PFSK-1 (cell line): ENCODE results near the gene DHRS9.

ENCODE experiments used
- FOXP2 ChIP-seq: optimal IDR thresholded peaks from 2 replicates; pipeline ENCODE3; 2011; ENCODE audit warnings: borderline replicate concordance, control low read depth, inconsistent platforms; ENCODE audit not compliant: insufficient read depth; ENCODE audit errors: extremely low read length, extremely low read depth
- POLR2AphosphoS5 ChIP-seq: IDR thresholded peaks from 2 replicates; pipeline ENCODE4 v1.6.1; 2012; ENCODE audit warnings: low read depth, mild to moderate bottlenecking, control low read depth, low read length, moderate library complexity
- REST ChIP-seq, 2 experiments: IDR thresholded peaks; 2 replicates each; pipeline versions ENCODE4 v1.6.1 to v1.8.0; 2011 to 2012; ENCODE audit warnings: low read depth in 2 of 2, low read length in 2 of 2, control low read depth in 1 of 2, inconsistent platforms in 1 of 2, mild to moderate bottlenecking in 1 of 2, moderate library complexity in 1 of 2; ENCODE audit not compliant: insufficient read depth in 1 of 2
- TAF1 ChIP-seq: IDR thresholded peaks from 2 replicates; pipeline ENCODE4 v1.6.1; 2012; ENCODE audit warnings: low read length, control low read depth, borderline replicate concordance; ENCODE audit not compliant: insufficient read depth

DNA sequence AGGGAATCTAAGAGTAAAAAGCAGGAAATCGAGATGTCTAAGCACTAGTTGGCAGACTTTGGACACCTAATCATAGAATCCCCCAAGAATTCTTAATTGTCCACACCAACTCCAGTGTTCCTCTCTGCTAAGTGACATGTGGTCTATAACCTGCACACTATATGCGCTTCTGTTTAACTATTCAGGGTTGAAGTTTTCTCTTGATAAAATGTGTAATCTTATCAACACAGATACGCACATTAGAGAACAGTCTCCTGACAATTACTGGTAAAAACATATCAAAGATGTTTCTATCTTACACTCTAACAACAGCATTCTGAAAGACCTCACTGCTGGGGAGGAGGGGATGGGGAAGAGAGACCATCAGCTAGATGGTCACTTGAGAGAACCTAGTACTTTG, 42.1 kb upstream of the DHRS9 start:
- no peak for TF ChIP-seq TAF1
- TF ChIP-seq POLR2AphosphoS5: no peak
- TF ChIP-seq REST (IDR thresholded peaks at IDR 0.05; ENCODE audit: insufficient read depth in 1 of 2, low read depth in 2 of 2, low read length in 2 of 2): no peak
- TF ChIP-seq FOXP2: no peak
